ENCODE results near the gene WIPF1. TPM values are rescaled to one million over a fixed set of nuclear protein-coding genes. Genes with fewer than 3 reads are reported as not detected.
A peak's percentile ranks its signal among the peaks of the same experiment; 100 is the strongest.

WIPF1 gene
- total and polyA plus RNA-seq, 4 donors: 18.5 to 64.1 (median 49.0) TPM

GRCh38 chr2:174563530-174564282 lies 33.9 kb downstream of the WIPF1 start:
- Histone ChIP-seq H3K4me1 (ENCODE audit: control insufficient read depth in 5 of 5, insufficient read depth in 5 of 5, low read length in 5 of 5) (peaks cover 0 to 16% (median 3%) of the 10 kb centered on the region in 5 donors), H3K9me3 (ENCODE audit: control insufficient read depth in 4 of 4, insufficient read depth in 3 of 4, low read length in 3 of 4) (no peaks in the 10 kb centered on the region), H3K27me3 (ENCODE audit: control insufficient read depth in 3 of 3, insufficient read depth in 3 of 3, low read length in 2 of 3) (no peaks in the 10 kb centered on the region), H3K36me3 (ENCODE audit: control insufficient read depth in 4 of 4, insufficient read depth in 4 of 4, low read length in 4 of 4) (peaks cover 8 to 22% (median 13%) of the 10 kb centered on the region in 4 donors), H3K27ac (ENCODE audit: low read depth in 1 of 2, low read length in 1 of 2) (no peak overlapping the region), H3K4me3 (no peak overlapping the region), H3K9ac (ENCODE audit: insufficient read depth in 1 of 2, low read length in 2 of 2) (no peak overlapping the region)
- TF ChIP-seq CTCF (IDR thresholded peaks at IDR 0.05; ENCODE audit: control extremely low read depth, extremely low read depth): no peak
- ATAC-seq (ENCODE audit: insufficient read depth, low FRiP score) (no peak), DNase-seq (no peak)
- 95 to 96% methylated on average over 5 of the region's 5 CpGs for WGBS, 2 donors

GRCh38 chr2:174561972-174562370 lies 35.6 kb downstream of the WIPF1 start:
- Histone ChIP-seq H3K27ac (ENCODE audit: low read depth in 1 of 2, low read length in 1 of 2) (no peak overlapping the region), H3K9ac (ENCODE audit: insufficient read depth in 1 of 2, low read length in 2 of 2) (no peak overlapping the region), H3K9me3 (ENCODE audit: control insufficient read depth in 4 of 4, insufficient read depth in 3 of 4, low read length in 3 of 4) (no peaks in the 10 kb centered on the region), H3K4me1 (ENCODE audit: control insufficient read depth in 5 of 5, insufficient read depth in 5 of 5, low read length in 5 of 5) (peaks cover 0 to 16% (median 3%) of the 10 kb centered on the region in 5 donors), H3K4me3 (no peak overlapping the region), H3K36me3 (ENCODE audit: control insufficient read depth in 4 of 4, insufficient read depth in 4 of 4, low read length in 4 of 4) (peaks cover 2 to 17% (median 9%) of the 10 kb centered on the region in 4 donors), H3K27me3 (ENCODE audit: control insufficient read depth in 3 of 3, insufficient read depth in 3 of 3, low read length in 2 of 3) (no peaks in the 10 kb centered on the region)
- TF ChIP-seq CTCF (IDR thresholded peaks at IDR 0.05; ENCODE audit: control extremely low read depth, extremely low read depth): no peak
- 86 to 87% methylated on average over 5 of the region's 5 CpGs for WGBS, 2 donors
- ATAC-seq (ENCODE audit: insufficient read depth, low FRiP score) (no peak), DNase-seq (peak in 2 of 3 donors; percentile 3 to 27)

- H3K4me1 ChIP-seq (ENCODE audit: control insufficient read depth in 5 of 5, insufficient read depth in 5 of 5, low read length in 5 of 5): peaks cover 0 to 16% (median 3%) of the 10 kb centered on the region in 5 donors
- no peaks in the 10 kb centered on the region for H3K27me3 ChIP-seq (ENCODE audit: control insufficient read depth in 3 of 3, insufficient read depth in 3 of 3, low read length in 2 of 3)
- no peak overlapping the region for H3K27ac ChIP-seq (ENCODE audit: low read depth in 1 of 2, low read length in 1 of 2)
- H3K36me3 ChIP-seq (ENCODE audit: control insufficient read depth in 4 of 4, insufficient read depth in 4 of 4, low read length in 4 of 4): peaks cover 0 to 14% (median 6%) of the 10 kb centered on the region in 4 donors
- no peak for TF ChIP-seq CTCF (IDR thresholded peaks at IDR 0.05; ENCODE audit: control extremely low read depth, extremely low read depth)
- ATAC-seq (ENCODE audit: insufficient read depth, low FRiP score): no peak
- peak overlapping the region in 1 of 2 donors; percentile 5 for H3K9ac ChIP-seq (ENCODE audit: insufficient read depth in 1 of 2, low read length in 2 of 2)
- H3K4me3 ChIP-seq: no peak overlapping the region
- peak; percentile 83 to 96 (median 93) for DNase-seq
- no peaks in the 10 kb centered on the region for H3K9me3 ChIP-seq (ENCODE audit: control insufficient read depth in 4 of 4, insufficient read depth in 3 of 4, low read length in 3 of 4)
- 53 to 77% methylated on average over 8 of the region's 8 CpGs for WGBS, 2 donors
Observed at GRCh38 chr2:174561283-174561971, 36.2 kb downstream of the WIPF1 start.
